Adrenal gland (tissue), 12 donors: ENCODE measurements around the gene SCRN1. TPM values are rescaled to one million over a fixed set of nuclear protein-coding genes. Genes with fewer than 3 reads are reported as not detected.

Experiments
- DNase-seq, 7 donors: peaks; one replicate each; pipeline ENCODE4 v3.0.0-alpha.2; 2019 to 2020
- H3K27ac ChIP-seq, 5 donors: fragments of 200-600 bp; sonication (generic) in 4 of 5; 1 replicate in 3 of 5; 2 replicates in 2 of 5; pipeline versions ENCODE4 v1.5.1 to v1.8.0; 2016 to 2020; ENCODE audit warnings: mild to moderate bottlenecking in 1 of 5
- H3K27me3 ChIP-seq: fragments of 200-600 bp; 2 replicates; pipeline ENCODE4 v1.8.0; 2021
- H3K36me3 ChIP-seq, 2 donors: fragments of 200-600 bp; replicated peaks in 1 of 2; 1 replicate in 1 of 2; 2 replicates in 1 of 2; pipeline versions ENCODE4 v1.5.1 to v1.8.0; 2018 to 2022
- H3K4me1 ChIP-seq, 2 donors: fragments of 200-600 bp; replicated peaks in 1 of 2; 1 replicate in 1 of 2; 2 replicates in 1 of 2; pipeline versions ENCODE4 v1.5.1 to v1.8.0; 2018 to 2021
- H3K4me3 ChIP-seq, 4 donors: fragments of 200-600 bp; sonication (generic) in 3 of 4; one replicate each; pipeline ENCODE4 v1.5.1; 2016 to 2018
- H3K9me3 ChIP-seq, 3 donors: fragments of 200-600 bp; sonication (generic) in 1 of 3; replicated peaks in 1 of 3; 1 replicate in 2 of 3; 2 replicates in 1 of 3; pipeline versions ENCODE4 v1.5.1 to v1.8.0; 2016 to 2021
- POLR2A ChIP-seq, 2 donors: fragments of 450-650 bp; IDR thresholded peaks; one replicate each; pipeline ENCODE4 v1.6.1; 2017; ENCODE audit warnings: antibody characterized with exemption in 2 of 2, mild to moderate bottlenecking in 2 of 2, moderate library complexity in 1 of 2
- WGBS, 4 donors: extraction: QIAGEN DNeasy Blood & Tissue Kit in 2 of 4; methylation state at CpG; one replicate each; pipeline versions ENCODE4 v1.1.5 to v1.1.7; 2013 to 2017; 5-methylcytosine and 5-hydroxymethylcytosine counted together
- intact Hi-C, 2 donors: fragments of 100-400 bp; cut with DNase I; formaldehyde crosslinking; loops; one replicate each; pipeline versions ENCODE4 v1.14.1 to v1.15.0; 2022 to 2023
- polyA plus RNA-seq, 3 donors: library from polyadenylated mRNA; stranded (reverse); fragments of 200-250 nt in 2 of 3; fragments of 350-450 nt in 1 of 3; fragmentation: Illumina TruSeq in 1 of 3; extraction: RNeasy Lipid Tissue Mini Kit (QIAGEN cat#74804) in 1 of 3; gene quantifications; one replicate each; pipeline ENCODE4 v1.2.3, GENCODE V29; 2013 to 2014
- total RNA-seq, 9 donors: library from RNA; depleted of rRNA in 4 of 9; stranded (reverse); fragments of >200 nt in 4 of 9; fragments of 120-200 nt in 1 of 9; fragmentation: NEBNext Ultra II Directional in 1 of 9; extraction: Animal tissue kit (Norgen Biotek cat#: 25700) in 1 of 9; gene quantifications; one replicate each; pipeline versions ENCODE4 v1.1.0 to v1.2.4, GENCODE V29; 2013 to 2023
- TF ChIP-seq, protein P1 (sequence below), 6 experiments: fragments of 450-650 bp in 4 of 6; fragments of 200-600 bp in 2 of 6; sonication (generic) in 1 of 6; IDR thresholded peaks; 1 replicate in 5 of 6; 2 replicates in 1 of 6; pipeline versions ENCODE4 v1.5.1 to v1.8.0; 2016 to 2021; ENCODE audit warnings: antibody characterized with exemption in 6 of 6, mild to moderate bottlenecking in 2 of 6, moderate library complexity in 1 of 6
- donor health status: healthy with polysubstance abuse.
- donor health status: Bipolar disorder and iron deficiency.
- donor health status: DM: yes; HTN: yes; CAD: no.
- donor health status: DM: no; HTN: no; CAD: no.
- donor health status: DM: no; HTN: no; CAD: no.
- donor health status: DM: yes; HTN: yes; CAD: no.

Gene SCRN1
- total and polyA plus RNA-seq, 12 donors, result 8.2 to 75.9 (median 50.2) TPM

DNA sequence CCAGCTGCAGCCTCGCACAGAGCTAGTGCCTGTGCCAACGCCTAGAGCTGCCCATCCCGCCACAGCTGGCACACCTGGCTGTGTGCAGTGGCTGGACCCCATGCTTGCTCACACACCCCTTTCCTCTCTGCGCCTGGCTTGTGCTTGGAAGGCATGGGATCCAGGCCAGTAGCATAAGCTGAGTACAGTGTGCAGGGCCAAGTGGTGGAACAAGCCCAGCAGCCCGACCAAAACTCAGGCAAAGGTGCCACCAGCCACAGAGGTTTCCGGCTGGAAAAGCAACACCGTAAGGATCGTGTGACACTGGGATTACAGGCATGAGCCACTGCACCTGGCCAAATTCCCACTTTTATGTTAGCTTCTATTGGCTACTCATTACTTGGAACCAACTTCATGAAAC lies 38.4 kb downstream of the SCRN1 start:
- TF ChIP-seq, protein P1, sequence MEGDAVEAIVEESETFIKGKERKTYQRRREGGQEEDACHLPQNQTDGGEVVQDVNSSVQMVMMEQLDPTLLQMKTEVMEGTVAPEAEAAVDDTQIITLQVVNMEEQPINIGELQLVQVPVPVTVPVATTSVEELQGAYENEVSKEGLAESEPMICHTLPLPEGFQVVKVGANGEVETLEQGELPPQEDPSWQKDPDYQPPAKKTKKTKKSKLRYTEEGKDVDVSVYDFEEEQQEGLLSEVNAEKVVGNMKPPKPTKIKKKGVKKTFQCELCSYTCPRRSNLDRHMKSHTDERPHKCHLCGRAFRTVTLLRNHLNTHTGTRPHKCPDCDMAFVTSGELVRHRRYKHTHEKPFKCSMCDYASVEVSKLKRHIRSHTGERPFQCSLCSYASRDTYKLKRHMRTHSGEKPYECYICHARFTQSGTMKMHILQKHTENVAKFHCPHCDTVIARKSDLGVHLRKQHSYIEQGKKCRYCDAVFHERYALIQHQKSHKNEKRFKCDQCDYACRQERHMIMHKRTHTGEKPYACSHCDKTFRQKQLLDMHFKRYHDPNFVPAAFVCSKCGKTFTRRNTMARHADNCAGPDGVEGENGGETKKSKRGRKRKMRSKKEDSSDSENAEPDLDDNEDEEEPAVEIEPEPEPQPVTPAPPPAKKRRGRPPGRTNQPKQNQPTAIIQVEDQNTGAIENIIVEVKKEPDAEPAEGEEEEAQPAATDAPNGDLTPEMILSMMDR (IDR thresholded peaks at IDR 0.05), result no peak
- TF ChIP-seq POLR2A (IDR thresholded peaks at IDR 0.05), result no peak
- Histone ChIP-seq H3K9me3 (no peaks in the 10 kb centered on the region), H3K4me3 (no peak overlapping the region), H3K27me3 (no peaks in the 10 kb centered on the region), H3K4me1 (no peaks in the 10 kb centered on the region), H3K36me3 (peaks cover 0 to 19% of the 10 kb centered on the region in 2 donors), H3K27ac (no peak overlapping the region)
- intact Hi-C loops, result loop anchor here in 1 of 2 donors (10.0 kb wide), 1 partner anchor 114 kb away; no protein-coding TSS in a partner anchor
- WGBS, 4 donors, result 96 to 97% (median 96%) methylated on average over 4 to 8 of the region's 8 CpGs
- no peak for DNase-seq

DNA sequence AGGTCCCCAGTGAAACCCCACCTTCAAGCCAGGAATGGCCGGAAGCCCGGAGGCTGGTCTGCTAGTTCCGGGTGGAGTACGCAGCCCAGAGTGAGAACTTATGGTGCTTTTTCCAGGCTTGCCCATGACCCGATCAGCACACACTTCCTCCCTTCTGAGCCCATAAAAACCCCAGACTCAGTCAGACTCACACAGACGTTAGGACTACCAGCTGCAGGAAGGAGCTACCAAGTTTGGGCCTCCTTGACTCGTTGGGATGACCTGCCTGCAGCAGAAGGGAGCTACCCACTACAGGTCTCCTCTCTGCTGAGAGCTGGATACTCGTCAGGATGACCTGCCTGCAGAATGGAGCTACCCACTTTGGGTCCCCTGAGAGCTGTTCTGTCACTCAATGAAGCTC lies 39.1 kb downstream of the SCRN1 start:
- 94 to 97% (median 95%) methylated on average over 8 of the region's 8 CpGs for WGBS, 4 donors
- H3K9me3 ChIP-seq, result no peaks in the 10 kb centered on the region
- H3K27ac ChIP-seq, result no peak overlapping the region
- no peak overlapping the region for H3K4me3 ChIP-seq
- peaks cover 0 to 19% of the 10 kb centered on the region in 2 donors for H3K36me3 ChIP-seq
- TF ChIP-seq, protein P1 (IDR thresholded peaks at IDR 0.05), result no peak
- no peak for TF ChIP-seq POLR2A (IDR thresholded peaks at IDR 0.05)
- DNase-seq, result no peak
- no peaks in the 10 kb centered on the region for H3K4me1 ChIP-seq
- intact Hi-C loops, result loop anchor here in 1 of 2 donors (10.0 kb wide), 1 partner anchor 114 kb away; no protein-coding TSS in a partner anchor
- no peaks in the 10 kb centered on the region for H3K27me3 ChIP-seq

DNA sequence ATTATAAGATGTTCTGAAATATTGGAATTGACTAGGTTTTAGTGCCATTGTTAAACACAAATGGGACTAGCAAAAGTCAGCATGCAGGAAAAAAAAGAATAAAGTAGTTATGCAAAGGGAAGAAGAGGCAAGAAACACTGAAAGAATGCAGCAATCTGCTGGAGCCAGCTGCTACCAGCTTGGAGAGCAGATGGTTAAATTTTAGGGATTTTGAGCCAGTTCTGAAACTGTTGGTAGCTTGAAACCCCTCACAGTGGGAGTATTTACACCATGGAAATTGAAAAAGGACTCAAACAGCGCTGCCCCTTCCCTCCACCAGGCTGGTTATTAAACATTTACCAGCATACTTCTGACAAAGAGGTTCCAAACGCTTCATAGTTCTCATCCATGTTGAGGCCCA lies 41.0 kb downstream of the SCRN1 start:
- H3K27ac ChIP-seq, result no peak overlapping the region
- no peaks in the 10 kb centered on the region for H3K27me3 ChIP-seq
- peaks cover 0 to 20% of the 10 kb centered on the region in 2 donors for H3K36me3 ChIP-seq
- TF ChIP-seq, protein P1 (IDR thresholded peaks at IDR 0.05), result no peak
- no peak for TF ChIP-seq POLR2A (IDR thresholded peaks at IDR 0.05)
- no peak for DNase-seq
- intact Hi-C loops, result no loop called here
- H3K4me1 ChIP-seq, result no peaks in the 10 kb centered on the region
- H3K4me3 ChIP-seq, result no peak overlapping the region
- whole genome bisulfite sequencing, 4 donors, result 72 to 89% (median 85%) methylated on average over 2 of the region's 2 CpGs
- H3K9me3 ChIP-seq, result no peaks in the 10 kb centered on the region

DNA sequence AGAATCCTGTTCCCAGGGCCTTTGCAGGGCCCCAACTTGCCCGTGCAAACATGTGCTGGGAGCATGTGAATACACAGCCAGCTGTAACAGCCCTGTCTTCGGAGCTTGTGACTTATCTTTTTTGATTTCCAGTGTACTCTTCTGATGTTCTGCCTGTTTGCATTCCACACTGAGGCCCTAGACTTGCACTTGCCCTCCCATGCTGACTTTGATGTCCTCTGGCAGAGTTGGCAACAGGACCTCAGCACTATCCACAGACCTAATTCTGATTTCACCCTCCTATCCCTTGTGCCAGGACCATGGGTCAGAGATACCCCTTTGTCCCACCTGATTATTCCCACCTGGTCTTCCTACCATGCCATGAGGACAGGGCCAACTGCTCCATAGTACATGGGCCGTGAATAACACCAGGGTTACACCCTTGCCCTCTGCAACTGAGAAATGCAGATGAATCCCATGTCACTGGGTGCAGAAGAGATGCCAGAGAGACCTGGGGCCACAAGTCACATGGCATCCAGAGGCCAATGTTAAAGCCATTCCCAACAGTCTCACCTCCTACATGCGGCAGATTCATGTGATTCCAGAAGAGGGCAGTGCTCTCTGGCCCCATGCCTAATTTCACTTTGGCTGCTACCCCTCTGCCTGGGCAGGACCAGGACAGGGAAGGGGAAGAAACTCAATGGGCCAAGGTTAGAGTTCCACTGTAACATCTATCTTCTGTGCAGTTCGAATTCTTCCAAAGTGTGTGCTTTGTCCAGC lies 43.0 kb downstream of the SCRN1 start:
- Histone ChIP-seq H3K36me3 (peaks cover 0 to 31% of the 10 kb centered on the region in 2 donors), H3K4me1 (no peaks in the 10 kb centered on the region), H3K9me3 (no peaks in the 10 kb centered on the region), H3K4me3 (no peak overlapping the region), H3K27me3 (no peaks in the 10 kb centered on the region), H3K27ac (no peak overlapping the region)
- DNase-seq, result peak in 6 of 7 donors; percentile 38 to 68 (median 51)
- intact Hi-C loops, result no loop called here
- TF ChIP-seq, protein P1 (IDR thresholded peaks at IDR 0.05), result peak in 4 of 6 experiments; percentile 32 to 51 (median 42)
- no peak for TF ChIP-seq POLR2A (IDR thresholded peaks at IDR 0.05)
- 77 to 84% (median 81%) methylated on average over 5 of the region's 5 CpGs for WGBS, 4 donors
